ENCODE data around the gene TMEM212. TPM values are rescaled to one million over a fixed set of nuclear protein-coding genes. Genes with fewer than 3 reads are reported as not detected.

The TMEM212 gene
- total RNA-seq, 1 donor from 2014 or later: not detected

- Mint-ChIP-seq H3K4me1 (ENCODE audit: unreplicated experiment) (peaks cover 65% of the 10 kb centered on the region), H3K27ac (ENCODE audit: unreplicated experiment) (peak overlapping the region; percentile 87), H3K4me3 (ENCODE audit: unreplicated experiment) (peak overlapping the region; percentile 7)
Measured at GRCh38 chr3:171874251-171874681, 31.1 kb downstream of the TMEM212 start.

GRCh38 chr3:171874879-171875278 lies 31.7 kb downstream of the TMEM212 start:
- DNase-seq (ENCODE audit: extremely low spot score, unreplicated experiment): no peak
- H3K4me3 Mint-ChIP-seq (ENCODE audit: unreplicated experiment): peak overlapping the region; percentile 41
- H3K4me1 Mint-ChIP-seq (ENCODE audit: unreplicated experiment): peaks cover 71% of the 10 kb centered on the region
- no peaks in the 10 kb centered on the region for H3K27me3 Mint-ChIP-seq (ENCODE audit: unreplicated experiment)
- H3K36me3 Mint-ChIP-seq (ENCODE audit: unreplicated experiment): no peaks in the 10 kb centered on the region
- no peaks in the 10 kb centered on the region for H3K9me3 Mint-ChIP-seq (ENCODE audit: unreplicated experiment)
- TF ChIP-seq CTCF (IDR thresholded peaks at IDR 0.05): no peak
- peak overlapping the region; percentile 87 for H3K27ac Mint-ChIP-seq (ENCODE audit: unreplicated experiment)

More at GRCh38 chr3:171874251-171874681, 31.1 kb downstream of the TMEM212 start:
- Mint-ChIP-seq H3K9me3 (ENCODE audit: unreplicated experiment) (no peaks in the 10 kb centered on the region), H3K36me3 (ENCODE audit: unreplicated experiment) (no peaks in the 10 kb centered on the region), H3K27me3 (ENCODE audit: unreplicated experiment) (no peaks in the 10 kb centered on the region)
- no peak for TF ChIP-seq CTCF (IDR thresholded peaks at IDR 0.05)
- no peak for DNase-seq (ENCODE audit: extremely low spot score, unreplicated experiment)

- no peak for DNase-seq (ENCODE audit: extremely low spot score, unreplicated experiment)
- Mint-ChIP-seq H3K27ac (ENCODE audit: unreplicated experiment) (peak overlapping the region; percentile 87), H3K4me3 (ENCODE audit: unreplicated experiment) (peak overlapping the region; percentile 50), H3K36me3 (ENCODE audit: unreplicated experiment) (no peaks in the 10 kb centered on the region), H3K4me1 (ENCODE audit: unreplicated experiment) (peaks cover 74% of the 10 kb centered on the region), H3K9me3 (ENCODE audit: unreplicated experiment) (no peaks in the 10 kb centered on the region), H3K27me3 (ENCODE audit: unreplicated experiment) (no peaks in the 10 kb centered on the region)
- no peak for TF ChIP-seq CTCF (IDR thresholded peaks at IDR 0.05)
Measured at GRCh38 chr3:171875923-171876412, 32.8 kb downstream of the TMEM212 start.

DNA sequence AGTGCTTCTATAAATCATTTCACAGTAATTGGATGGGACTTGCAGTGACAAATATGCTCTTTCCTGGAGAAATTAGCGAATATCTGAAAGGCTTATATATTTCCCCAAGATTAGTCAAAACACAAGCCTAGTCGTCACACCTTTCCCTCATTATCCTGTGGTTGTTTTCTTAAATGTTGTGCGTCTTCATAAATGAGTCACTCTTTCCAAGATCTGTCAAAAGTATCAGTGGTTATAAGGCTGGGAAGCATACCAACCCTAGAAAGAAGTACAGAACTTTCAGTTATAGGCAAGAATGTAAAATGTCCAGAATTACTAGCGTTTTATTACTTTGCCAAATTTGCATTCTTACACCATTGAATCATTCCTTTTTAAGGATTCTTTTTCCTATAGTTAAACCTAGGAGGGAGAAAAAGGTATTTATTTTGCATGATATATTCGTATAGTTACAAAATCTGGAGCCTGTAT lies 33.6 kb downstream of the TMEM212 start:
- H3K4me3 Mint-ChIP-seq (ENCODE audit: unreplicated experiment): peak overlapping the region; percentile 14
- H3K4me1 Mint-ChIP-seq (ENCODE audit: unreplicated experiment): peaks cover 73% of the 10 kb centered on the region
- no peaks in the 10 kb centered on the region for H3K36me3 Mint-ChIP-seq (ENCODE audit: unreplicated experiment)
- no peaks in the 10 kb centered on the region for H3K9me3 Mint-ChIP-seq (ENCODE audit: unreplicated experiment)
- H3K27me3 Mint-ChIP-seq (ENCODE audit: unreplicated experiment): no peaks in the 10 kb centered on the region
- DNase-seq (ENCODE audit: extremely low spot score, unreplicated experiment): no peak
- peak overlapping the region; percentile 87 for H3K27ac Mint-ChIP-seq (ENCODE audit: unreplicated experiment)
- TF ChIP-seq CTCF (IDR thresholded peaks at IDR 0.05): no peak

GRCh38 chr3:171878461-171879225 lies 35.5 kb downstream of the TMEM212 start:
- Mint-ChIP-seq H3K4me3 (ENCODE audit: unreplicated experiment) (peak overlapping the region; percentile 1), H3K9me3 (ENCODE audit: unreplicated experiment) (no peaks in the 10 kb centered on the region), H3K27ac (ENCODE audit: unreplicated experiment) (peak overlapping the region; percentile 80), H3K36me3 (ENCODE audit: unreplicated experiment) (no peaks in the 10 kb centered on the region), H3K4me1 (ENCODE audit: unreplicated experiment) (peaks cover 68% of the 10 kb centered on the region), H3K27me3 (ENCODE audit: unreplicated experiment) (no peaks in the 10 kb centered on the region)
- no peak for TF ChIP-seq CTCF (IDR thresholded peaks at IDR 0.05)
- no peak for DNase-seq (ENCODE audit: extremely low spot score, unreplicated experiment)
